NCI-H128 (cell line): Measurements from ENCODE around the gene ALDH3A1.
A peak's percentile ranks its signal among the peaks of the same experiment; 100 is the strongest.

ENCODE experiments used
- DNase-seq: peaks from one replicate; lab custom pipeline; 2025; ENCODE audit not compliant: unreplicated experiment; lab: John Stamatoyannopoulos, UW

ALDH3A1 gene

DNA sequence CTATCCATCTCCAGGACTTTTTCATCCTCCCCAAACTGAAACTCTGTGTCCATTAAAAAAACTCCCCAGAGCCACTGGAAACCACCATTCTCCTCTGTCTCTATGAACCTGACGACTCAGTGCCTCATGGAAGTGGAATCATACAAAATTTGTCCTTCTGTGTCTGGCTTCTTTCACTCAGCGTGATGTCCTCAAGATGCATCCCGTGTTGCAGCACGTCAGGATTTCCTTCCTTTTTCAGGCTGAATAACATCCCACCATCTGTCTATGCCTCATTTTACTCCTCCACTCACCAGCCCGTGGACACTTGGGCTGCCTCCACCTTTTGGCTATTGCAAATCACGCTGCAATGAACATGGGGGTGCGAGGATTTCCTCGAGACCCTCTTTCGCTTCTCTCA lies 12.6 kb upstream of the ALDH3A1 start:
- no peak for DNase-seq

DNA sequence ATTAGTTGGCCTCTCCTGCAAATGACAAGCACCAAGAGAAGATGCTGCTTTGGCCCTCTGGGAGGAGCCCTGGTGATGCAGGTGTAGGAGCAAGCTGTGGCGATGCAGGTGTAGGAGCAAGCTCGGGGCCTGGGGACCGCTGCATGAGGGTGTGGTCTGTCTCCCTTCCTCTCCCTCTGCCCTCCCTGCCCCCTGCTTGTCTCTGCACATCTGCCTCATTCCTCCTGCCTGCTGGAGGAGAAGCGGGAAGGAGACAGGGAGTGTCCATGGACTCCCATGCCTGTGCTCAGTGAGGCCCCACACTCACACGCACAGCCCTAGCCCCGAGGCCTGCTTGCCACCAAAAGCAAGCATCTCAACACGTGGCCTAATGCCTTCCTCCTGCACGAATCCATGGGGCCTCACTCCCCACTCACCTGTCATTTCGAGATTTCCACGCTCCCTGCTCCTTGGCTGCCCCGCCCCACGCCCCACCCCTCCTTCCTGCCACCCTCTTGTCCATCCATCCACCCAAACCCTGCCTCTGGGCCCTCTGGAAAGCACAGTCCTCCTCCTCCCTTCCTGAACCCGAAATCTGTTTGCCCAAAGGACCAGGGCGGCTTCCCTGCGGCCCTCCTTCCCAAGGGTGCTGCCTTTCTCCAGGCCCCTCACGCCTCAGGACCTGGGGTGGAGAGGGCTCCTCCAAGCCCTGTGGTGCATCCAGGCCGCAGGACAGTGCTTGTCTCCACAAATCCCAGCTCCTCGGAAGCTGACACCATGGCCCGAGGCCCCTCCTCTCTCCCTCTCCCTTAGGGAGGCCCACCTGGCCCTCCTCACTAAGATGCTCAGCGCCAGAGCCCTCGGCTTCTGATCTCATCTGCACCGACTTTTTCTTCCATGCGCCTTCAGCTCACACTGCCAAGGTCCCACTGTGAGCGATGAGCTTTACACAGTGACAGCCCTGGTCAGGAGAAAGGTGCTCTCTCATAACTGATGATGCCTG lies 11.8 kb upstream of the ALDH3A1 start:
- no peak for DNase-seq

DNA sequence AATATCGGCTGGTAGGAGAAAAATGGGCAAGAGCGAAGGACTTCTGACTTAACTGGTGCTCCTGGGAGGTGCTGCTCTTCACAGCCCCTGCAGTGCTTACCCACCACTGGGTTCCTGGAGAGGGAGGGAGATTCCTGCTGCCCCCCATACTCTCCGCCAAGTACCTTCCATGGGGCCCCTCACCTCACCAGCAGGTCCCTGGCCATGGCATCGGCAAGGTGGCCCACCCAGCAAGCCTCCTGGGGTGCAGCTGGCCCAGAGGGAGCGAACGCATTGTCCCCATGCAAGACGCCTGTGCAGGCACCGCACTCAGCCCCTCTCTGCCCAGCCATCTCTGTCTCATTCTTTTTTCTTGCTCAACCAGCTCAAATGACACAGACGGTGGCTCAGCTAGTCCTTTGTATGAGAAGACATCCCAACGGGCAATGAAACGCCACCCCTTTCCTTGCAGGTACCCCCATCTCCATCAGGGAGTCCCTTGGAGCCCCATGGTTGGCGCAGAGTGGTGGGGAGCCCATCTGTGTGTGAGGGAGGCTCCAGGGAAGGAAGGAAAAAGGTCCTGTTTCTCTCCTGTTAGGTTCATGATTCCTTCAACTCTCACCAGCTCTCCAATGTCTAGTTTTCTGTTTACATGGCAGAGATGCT lies 9.6 kb upstream of the ALDH3A1 start:
- DNase-seq: no peak

GRCh38 chr17:19756546-19756945 lies 8.4 kb upstream of the ALDH3A1 start:
- no peak for DNase-seq

DNA sequence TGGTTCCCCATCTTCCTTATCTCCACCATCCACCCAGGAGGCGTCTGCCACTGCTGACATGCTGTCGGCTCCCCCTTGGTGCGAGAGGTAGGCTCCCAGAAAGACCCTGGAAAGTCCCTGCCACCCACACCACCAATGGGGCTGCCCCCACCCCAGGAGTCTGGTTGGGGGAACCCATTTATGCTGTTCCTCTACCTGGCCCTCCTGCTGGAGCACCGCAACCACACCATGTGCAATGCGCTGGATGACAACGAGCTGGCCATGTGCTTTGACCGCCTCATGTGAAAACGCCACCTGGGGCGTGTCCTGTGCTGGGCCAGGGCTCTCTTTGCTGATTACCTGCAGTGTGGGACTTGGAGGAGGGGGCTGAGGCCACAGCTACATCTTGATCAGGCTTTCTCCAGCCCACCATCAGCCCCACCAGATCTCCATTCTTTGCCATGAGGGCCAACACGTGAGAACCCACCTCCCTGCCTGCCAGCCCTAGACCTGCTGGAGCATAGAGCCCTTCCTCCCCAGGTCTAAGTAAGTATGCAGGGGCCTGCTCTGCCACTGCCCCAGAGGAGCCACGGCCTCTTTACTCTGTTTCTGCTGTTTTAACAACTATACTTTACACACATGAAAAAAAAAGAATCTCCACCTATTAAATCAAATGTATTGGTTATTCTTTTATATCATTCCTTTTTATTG lies 7.9 kb upstream of the ALDH3A1 start:
- DNase-seq: no peak

DNA sequence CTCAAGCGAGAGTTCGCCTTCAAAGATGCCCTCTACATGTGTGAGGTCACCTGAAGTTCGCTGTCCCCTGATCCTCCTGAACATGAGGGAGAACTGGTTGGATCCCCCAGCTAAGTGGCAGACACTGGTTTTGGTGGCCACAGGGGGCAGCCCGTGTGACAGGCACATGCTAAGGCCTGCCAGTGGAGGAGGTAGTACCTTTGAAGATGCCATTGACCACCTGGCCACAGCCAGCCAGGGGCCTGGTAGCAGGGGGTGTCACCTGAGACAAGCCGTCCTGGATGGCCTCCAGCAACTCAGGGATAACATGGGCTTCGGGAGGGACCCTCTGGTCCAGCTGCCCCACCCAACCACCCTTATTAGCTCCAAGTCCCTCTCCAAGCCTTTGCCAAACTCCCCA lies 7.3 kb upstream of the ALDH3A1 start:
- no peak for DNase-seq

GRCh38 chr17:19753661-19754463 lies 5.8 kb upstream of the ALDH3A1 start:
- peak; percentile 13 for DNase-seq

- DNase-seq: no peak
Measured at GRCh38 chr17:19753051-19753509, 5.0 kb upstream of the ALDH3A1 start.

GRCh38 chr17:19752216-19753050 lies 4.3 kb upstream of the ALDH3A1 start:
- DNase-seq: no peak

DNA sequence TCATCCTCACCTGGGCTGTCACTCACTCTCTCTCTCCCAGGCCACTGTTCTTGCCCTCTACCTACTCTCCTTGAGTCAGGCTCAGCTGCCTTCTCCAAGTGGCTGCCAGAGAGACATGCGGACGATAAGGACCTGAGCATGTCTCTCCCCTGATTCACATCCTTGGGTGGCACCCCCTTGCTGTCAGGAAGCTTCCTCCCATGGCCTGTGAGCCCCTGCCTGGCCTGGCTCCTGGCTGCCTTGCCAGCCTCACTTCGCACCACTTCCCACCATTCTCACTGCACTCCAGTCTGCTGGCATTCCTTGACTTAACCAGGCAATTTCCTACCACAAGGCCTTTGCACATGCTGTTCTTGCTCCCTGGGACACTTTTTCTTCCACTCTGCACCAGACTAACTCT lies 2.7 kb upstream of the ALDH3A1 start:
- no peak for DNase-seq

DNA sequence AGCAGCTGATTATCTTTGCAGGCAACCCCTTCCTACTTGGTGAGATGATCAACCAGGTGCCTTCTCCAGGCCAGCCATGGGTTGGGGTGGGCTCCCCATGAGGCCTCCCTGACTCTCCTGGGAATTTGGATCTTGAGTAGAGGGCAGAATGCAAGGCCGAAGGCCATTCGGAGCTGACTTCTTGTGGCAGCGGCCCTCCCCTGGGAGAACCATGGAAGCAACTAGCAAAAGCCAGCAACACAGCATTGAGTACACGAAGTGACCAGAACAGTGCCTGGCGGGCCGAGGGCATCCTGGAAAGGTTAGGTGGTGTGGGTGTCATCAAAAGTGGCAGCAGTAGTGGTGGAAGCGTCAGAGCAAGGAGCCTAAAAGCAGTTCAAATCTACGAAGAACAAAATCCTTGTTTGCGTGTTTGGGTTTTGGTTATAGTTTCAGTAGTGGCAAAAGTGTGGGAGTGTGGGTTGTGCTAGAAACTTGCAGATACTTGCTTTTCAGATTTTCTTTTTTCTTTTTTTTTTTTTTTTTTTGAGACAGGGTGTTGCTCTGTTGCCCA lies 2.0 kb upstream of the ALDH3A1 start:
- DNase-seq: no peak

GRCh38 chr17:19748807-19749193 lies 702 bp upstream of the ALDH3A1 start:
- no peak for DNase-seq

DNA sequence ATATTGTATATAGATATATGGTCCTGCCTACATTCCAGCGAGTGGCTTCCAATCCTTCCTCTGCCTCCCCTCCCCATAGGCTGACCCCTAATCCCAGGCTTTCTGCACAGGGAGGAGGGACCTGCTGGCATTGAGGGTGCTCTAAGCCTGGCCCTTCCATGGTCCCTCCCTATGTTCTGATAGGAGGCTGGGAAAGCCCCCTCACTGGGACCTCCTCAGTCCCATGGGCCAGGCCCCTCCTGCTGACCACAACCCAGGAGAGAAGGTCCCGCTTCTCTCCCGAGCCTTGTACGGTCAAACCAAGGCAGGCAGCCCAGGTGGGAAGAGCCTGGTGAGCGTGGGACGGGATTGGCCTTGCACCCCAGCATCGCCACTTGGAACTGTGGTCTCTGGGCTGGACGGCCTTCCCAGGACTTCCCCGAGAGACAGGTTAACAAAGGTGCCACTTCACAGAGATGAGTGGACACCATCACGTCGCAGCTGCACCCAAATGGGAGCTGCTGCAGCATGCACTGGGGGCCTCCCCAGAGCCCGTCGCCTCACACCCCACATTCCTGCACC lies 859 bp downstream of the ALDH3A1 start:
- DNase-seq: no peak

GRCh38 chr17:19746517-19746916 lies 1.6 kb downstream of the ALDH3A1 start:
- DNase-seq: no peak

- peak; percentile 56 for DNase-seq
Measured at GRCh38 chr17:19744922-19745757, 3.0 kb downstream of the ALDH3A1 start.

DNA sequence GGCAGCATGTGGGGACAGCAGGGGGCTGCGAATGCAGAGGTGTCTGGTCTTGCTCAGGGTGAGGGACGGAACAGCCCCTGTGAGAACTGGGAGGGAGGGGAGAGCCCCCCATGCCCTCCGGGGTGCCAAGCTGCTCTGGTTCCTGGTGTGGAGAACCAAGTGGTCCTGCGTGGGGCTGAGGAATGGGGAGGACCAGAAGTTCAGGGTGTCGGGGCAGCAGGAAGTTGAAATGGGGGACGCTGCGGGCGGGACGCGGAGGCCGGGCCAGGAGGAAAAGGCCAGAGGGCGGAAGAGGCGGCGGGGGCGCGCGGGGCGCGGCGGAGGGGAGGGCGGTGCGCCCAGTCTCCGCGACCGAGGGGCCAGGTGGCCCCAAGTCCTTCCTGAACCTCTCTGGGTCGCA lies 3.6 kb downstream of the ALDH3A1 start:
- DNase-seq: no peak

DNA sequence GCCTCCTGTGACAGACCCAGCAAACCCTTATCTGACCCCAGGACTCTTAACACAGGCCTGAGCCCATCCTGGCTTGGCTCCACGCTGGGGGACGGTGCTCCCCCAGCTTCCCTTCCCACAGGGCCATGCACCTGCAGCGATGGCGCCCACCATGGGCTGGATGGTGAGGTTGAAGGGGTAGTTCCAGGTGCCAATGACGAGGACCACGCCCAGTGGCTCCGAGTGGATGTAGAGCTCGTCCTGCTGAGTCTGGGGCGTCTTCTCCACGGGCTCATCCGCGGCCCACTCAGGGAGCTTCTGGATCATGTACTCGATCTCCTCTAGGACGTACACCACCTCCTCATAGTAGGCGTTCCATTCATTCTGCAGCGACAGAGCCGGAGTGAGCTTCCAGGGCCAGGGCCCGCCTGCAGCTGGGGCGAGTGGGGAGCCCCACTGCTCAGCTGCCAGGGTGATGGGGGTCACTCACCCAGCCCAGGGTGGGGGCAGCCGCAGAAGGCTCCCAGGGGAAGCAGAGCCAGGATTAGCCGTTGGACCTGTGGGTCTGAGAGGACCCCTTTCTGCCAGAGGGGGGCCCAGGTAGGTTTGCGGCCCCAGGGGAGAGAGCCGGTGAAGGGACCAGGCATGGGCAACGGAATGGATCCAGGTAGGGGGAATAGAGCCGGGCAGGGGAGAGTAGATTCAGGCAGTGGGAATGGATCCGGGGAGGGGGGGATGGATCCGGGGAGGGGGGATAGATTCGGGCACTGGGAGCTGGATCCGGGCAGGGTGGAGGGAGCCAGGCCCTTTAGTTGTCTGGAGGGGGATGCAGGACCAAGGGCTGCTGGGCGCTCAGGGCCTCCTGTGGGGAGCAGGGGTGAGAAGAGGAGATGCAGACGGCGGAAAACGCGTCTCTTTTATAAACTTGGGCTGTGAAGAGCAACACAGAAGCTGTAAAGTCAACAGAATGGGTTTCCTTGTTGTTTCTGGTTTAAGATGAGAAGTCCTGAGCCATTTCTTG lies 4.7 kb downstream of the ALDH3A1 start:
- no peak for DNase-seq
